GM19193 (cell line): ENCODE measurements around the gene SHISA5.
A peak's percentile ranks its signal among the peaks of the same experiment; 100 is the strongest.

Source experiments
- POLR2A ChIP-seq: IDR thresholded peaks from 4 replicates; pipeline ENCODE4 v1.6.1; 2011; ENCODE audit not compliant: insufficient read depth, insufficient read length; ENCODE audit errors: extremely low read depth

SHISA5 gene

DNA sequence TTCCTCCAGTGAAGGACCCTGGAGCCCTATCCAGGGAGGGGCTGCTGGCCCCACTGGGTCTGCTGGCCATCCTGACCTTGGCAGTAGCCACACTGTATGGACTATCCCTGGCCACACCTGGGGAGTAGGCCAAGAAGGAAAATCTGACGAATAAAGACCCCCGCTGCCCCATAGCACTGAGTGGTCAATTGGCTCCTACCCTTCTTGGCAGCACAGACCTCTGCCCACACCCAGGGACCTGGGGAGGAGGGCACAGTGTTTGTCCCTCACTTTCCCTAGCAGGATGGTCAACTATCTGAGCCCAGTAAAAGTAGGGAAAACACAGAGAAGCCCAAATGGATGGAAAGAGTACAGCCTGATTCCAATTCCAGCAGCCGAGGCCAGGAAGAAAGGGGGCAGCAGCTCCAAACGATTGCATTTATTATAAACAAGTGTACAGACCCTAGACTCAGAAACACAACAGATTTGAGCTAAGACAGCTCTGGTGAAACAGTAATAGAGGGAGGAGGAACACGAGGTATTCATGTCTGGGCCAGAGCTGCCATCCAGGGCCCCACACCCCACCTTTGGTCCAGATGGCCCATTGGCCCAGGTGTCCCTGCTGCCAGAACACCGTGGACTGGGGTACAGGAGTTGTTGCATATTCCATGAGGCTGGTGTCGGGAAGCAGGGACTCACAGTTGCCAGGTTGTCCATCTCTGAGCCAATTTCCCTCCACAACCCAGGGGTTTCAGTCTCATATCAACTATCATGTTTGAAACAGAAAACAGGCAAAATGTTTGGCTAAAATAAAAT is 36.3 kb downstream of the SHISA5 start:
- TF ChIP-seq POLR2A: no peak

DNA sequence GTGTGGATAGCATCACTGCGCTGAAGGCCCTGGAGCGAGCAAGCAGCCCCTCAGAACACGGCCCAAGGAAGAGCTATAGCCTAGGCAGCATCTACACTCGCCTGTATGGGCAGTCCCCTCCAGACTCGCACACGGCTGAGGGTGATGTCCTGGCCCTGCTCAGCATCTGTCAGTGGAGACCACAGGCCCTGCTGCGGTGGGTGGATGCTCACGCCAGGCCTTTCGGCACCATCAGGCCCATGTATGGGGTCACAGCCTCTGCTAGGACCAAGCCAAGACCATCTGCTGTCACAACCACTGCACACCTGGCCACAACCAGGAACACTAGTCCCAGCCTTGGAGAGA is 36.9 kb downstream of the SHISA5 start:
- TF ChIP-seq POLR2A: no peak

DNA sequence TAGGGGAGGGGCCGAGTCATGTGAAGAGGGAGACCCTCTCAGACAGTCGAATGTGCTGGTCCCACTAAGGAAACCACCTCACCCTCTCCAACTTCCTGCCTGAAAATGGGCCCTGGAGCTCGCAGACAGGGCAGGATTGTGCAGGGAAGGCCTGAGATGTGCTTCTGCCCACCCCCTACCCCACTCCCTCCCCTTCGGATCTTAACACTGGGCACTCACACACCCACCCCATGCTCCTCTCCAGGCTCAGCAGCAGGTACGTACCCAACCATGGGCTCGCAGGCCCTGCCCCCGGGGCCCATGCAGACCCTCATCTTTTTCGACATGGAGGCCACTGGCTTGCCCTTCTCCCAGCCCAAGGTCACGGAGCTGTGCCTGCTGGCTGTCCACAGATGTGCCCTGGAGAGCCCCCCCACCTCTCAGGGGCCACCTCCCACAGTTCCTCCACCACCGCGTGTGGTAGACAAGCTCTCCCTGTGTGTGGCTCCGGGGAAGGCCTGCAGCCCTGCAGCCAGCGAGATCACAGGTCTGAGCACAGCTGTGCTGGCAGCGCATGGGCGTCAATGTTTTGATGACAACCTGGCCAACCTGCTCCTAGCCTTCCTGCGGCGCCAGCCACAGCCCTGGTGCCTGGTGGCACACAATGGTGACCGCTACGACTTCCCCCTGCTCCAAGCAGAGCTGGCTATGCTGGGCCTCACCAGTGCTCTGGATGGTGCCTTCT is 37.4 kb downstream of the SHISA5 start:
- TF ChIP-seq POLR2A: peak; percentile 6

DNA sequence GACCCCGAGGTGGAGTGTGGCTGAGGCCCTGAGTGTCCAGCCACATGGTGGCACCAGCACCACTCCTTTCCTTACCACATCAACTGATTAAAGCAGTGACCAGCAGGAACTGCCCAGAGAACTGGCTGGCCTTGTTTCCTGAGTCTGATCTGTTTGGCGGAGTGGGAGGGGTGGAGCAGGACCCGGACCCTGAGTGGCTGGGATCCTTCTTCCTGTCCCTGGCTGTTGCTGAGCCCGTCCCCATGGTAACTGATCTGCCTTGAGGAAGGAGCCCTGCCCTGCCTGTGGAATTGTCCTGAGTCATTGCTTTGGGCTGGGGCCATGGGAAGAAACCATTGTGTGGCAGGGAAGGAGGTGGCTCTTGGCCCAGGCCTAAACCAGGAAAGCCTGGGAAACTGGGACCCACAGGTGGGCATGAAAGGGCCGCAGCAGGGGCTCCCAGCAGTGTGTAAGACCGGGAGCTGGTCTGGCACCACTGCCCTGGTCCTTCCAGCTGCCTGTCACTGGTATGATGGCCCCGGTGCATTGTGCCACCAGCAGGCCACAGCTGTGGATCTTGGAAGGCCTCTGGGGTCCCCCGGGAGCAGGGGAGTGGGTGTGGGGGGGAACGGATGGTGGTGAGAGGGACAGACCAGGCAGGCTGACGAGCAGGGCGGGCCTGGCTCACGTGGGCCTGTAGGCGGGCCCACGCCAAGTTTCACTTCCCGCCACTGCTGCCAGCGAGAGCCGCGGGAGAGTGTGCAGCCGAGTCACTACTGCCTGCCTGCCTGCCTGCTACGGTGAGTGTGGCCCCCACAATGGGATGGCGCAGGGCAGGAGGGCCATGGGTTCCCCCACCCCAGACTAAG is 38.2 kb downstream of the SHISA5 start:
- TF ChIP-seq POLR2A: peak; percentile 97

DNA sequence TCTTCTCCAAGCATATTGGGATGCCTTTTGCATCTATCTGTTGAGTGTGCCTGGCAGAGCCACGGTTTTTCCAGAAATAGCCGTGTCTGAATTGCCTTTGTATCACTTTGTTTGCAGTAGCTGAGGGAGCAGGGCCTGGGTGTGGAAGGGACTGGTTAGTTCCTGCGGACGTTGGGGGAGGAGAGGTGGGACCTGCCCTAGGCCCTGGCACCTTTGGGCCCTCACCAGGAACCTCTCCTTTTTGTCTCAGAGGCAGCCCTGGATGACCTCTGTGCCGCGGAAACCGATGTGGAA is 38.8 kb downstream of the SHISA5 start:
- no peak for TF ChIP-seq POLR2A

DNA sequence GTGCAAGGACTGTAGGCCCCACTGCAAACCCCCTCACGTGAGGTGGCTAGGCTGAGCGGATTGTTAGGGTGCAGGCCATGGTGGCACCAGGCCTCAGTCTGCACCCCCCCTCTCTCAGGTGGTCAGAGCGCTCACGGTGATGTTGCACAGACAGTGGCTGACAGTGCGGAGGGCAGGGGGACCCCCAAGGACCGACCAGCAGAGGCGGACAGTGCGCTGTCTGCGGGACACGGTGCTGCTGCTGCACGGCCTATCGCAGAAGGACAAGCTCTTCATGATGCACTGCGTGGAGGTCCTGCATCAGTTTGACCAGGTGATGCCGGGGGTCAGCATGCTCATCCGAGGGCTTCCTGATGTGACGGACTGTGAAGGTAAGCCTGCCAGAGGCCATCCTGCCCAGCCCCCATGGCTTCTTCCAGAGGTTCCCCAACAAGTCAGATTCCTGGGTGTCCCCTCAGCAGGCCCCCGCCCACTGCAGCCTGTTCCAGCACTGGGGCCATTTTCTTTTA is 39.2 kb downstream of the SHISA5 start:
- no peak for TF ChIP-seq POLR2A

DNA sequence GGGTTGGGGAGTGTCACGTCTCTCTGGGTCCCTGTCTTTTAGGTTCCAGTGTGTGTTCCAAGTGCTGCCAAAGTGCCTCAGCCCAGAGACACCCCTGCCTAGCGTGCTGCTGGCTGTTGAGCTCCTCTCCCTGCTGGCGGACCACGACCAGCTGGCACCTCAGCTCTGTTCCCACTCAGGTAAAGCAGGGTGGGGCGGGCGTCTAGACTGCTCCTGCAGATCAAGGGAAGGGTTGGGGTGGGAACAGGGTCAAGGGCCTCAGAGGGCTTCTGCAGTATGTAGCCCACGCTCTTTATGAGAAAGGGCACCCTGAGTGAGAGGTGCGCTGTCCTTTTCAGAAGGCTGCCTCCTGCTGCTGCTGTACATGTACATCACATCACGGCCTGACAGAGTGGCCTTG is 40.3 kb downstream of the SHISA5 start:
- no peak for TF ChIP-seq POLR2A

DNA sequence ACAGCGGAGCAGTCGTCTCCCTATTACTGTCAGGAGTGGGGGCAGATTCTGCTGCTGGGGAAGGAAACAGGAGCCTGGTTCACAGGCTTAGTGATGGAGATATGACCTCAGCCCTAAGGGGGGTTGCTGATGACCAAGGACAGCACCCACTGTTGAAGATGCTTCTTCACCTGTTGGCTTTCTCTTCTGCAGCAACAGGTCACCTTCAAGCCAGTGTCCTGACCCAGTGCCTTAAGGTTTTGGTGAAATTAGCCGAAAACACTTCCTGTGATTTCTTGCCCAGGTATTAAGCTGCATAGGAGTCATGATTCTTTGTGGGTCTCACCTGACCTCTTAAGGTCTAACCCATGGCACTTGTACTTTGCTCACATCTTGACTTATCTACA is 43.5 kb downstream of the SHISA5 start:
- TF ChIP-seq POLR2A: no peak

DNA sequence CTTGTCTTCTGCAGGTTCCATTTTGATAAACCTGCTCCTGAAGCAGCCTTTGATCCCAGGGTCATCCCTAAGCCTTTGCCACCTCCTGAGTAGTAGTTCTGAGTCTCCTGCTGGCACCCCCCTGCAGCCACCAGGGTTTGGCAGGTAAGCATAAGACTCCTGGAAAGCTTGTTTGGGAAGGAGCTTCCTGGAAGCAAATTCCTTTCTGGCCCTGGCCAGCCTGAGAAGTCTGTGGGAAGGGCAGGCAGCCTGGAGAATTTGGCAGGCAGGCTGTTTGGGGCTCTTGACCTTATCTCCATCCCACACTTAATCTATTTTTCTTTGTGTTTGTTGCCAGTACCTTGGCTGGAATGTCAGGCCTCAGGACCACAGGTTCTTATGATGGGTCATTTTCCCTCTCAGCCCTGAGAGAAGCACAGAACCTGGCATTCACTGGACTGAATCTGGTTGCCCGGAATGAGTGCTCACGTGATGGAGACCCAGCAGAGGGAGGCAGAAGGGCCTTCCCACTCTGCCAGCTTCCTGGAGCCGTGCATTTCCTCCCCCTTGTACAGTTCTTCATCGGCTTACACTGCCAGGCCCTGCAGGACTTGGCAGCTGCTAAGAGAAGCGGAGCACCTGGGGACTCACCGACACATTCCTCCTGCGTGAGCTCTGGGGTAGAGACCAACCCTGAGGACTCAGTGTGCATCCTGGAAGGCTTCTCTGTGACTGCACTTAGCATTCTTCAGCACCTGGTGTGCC is 44.0 kb downstream of the SHISA5 start:
- no peak for TF ChIP-seq POLR2A

DNA sequence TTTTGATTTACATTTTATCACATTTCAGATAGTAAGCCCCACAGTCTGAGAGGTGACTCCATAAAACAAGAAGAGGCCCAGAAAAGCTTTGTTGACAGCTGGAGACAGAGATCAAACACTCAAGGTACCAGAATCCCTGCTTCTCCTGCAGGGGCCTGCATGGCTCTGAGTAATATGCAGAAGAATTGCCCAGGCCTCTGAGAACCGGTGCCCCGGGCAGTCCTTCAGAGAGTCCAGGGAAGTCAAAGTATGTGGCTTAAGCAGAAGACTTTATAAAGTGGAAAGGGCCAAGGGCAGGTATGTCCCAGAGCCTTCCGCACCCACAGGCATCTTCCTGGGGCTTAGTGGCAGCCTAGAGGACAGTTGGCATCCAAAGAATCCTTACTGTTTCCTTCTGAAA is 44.6 kb downstream of the SHISA5 start:
- TF ChIP-seq POLR2A: no peak

DNA sequence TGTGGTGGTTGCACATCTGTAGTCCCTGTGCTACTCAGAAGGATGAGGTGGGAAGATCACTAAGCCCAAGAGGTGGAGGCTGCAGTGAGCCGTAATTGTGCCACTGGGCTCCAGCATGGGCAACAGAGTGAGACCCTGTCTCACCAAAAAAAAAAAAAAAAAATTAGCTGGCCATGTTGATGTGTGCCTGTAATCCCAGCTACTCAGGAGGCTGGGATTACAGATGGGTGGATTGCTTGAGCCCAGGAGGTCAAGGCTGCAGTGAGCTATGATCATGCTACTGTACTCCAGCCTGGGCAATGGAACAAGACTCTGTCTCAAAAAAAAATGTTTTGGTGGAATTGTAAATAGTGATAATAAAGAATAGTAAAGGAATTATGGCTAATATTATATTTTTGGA is 47.5 kb downstream of the SHISA5 start:
- TF ChIP-seq POLR2A: no peak

DNA sequence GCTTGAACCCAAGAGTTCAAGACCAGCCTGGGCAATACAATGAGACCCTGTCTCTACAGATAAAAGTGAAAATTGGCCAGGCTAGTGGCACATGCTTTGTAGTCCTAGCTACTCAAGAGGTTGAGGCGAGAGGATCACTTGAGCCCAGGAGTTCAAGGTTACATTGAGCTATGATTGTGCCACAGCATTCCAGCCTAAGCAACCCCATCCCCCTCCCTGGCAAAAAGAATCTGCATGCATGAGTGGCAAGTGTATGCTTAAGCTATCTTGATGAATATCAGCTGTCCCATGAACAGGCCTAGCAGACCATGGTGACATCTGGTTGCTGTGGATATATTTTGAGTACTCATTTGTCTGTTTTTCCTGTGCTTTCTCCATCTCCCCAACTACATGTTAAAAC is 52.7 kb downstream of the SHISA5 start:
- no peak for TF ChIP-seq POLR2A

DNA sequence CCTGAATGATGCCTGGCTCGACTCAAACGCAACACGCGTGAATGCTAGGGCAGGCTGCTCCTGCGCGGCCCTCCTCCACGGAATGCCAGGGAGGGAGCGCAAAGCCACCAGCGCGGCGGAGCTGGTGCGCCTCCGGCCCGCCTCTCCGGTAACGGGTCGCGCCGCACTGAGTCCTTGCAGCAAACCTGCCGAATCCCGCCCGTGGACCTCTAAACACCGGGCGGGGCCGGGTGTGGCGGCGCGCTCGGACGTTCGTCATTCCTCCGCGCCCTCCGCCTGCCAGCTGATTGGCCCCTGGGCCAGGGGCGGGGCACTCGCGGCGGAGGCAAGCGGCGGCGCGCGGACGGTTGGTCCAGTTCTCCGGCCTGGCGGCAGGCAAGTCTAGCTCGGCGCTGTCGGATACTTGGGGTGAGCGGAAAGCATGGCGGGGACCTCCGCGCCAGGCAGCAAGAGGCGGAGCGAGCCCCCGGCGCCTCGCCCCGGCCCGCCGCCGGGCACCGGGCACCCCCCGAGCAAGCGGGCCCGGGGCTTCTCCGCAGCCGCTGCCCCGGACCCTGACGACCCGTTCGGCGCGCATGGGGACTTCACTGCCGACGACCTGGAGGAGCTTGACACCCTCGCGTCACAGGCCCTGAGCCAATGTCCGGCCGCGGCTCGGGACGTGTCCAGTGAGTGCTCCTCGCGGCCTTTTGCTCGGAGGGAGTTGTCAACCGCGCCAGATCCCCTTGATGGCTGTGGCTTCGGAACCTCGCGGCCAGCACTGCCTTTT is 57.4 kb downstream of the SHISA5 start, which contains the start of gene ATRIP:
TSS of gene ATRIP (plus strand) at position 313 of the 769 bp plus-strand sequence. CDS start at position 422, 109 bp downstream.
- TF ChIP-seq POLR2A: peak; percentile 95

DNA sequence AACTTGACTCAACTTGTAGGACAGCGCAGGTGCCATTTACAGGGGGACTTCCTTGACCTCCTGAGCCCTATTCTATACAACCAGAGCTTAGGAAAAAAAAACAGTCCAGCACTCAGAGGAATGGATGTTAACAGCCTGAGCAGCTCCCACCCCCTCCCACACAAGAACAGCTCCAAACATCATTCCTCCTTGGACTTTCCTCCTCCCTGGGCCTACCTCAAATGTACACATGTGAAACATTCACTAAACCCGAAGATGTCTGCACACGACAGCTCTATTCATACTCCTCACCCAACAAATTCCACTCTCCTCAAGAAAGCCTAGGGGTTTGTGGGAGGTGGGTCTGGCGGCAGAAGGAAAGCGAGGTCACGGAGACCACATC is 57.9 kb downstream of the SHISA5 start:
- no peak for TF ChIP-seq POLR2A
